Spleen (tissue), 11 donors: ENCODE data around the gene CREB3L2. TPM values are rescaled to one million over a fixed set of nuclear protein-coding genes. Genes with fewer than 3 reads are reported as not detected.

ENCODE experiments used
- DNase-seq: peaks from one replicate; pipeline ENCODE4 v3.0.0-alpha.2; 2020
- H3K27ac ChIP-seq, 8 donors: fragments of 200-600 bp; sonication (generic) in 7 of 8; 1 replicate in 4 of 8; 2 replicates in 4 of 8; pipeline versions ENCODE4 v1.5.0 to v1.8.0; 2016 to 2021; ENCODE audit warnings: inconsistent platforms in 4 of 8, mild to moderate bottlenecking in 4 of 8, moderate library complexity in 1 of 8
- H3K27me3 ChIP-seq, 7 donors: fragments of 200-600 bp; sonication (generic) in 6 of 7; replicated peaks in 1 of 7; 1 replicate in 4 of 7; 2 replicates in 3 of 7; pipeline versions ENCODE4 v1.5.0 to v1.8.0; 2016 to 2021; ENCODE audit warnings: inconsistent platforms in 3 of 7, mild to moderate bottlenecking in 1 of 7
- H3K36me3 ChIP-seq, 6 donors: fragments of 200-600 bp; sonication (generic) in 5 of 6; 1 replicate in 4 of 6; 2 replicates in 2 of 6; pipeline versions ENCODE4 v1.5.0 to v1.8.0; 2016 to 2021; ENCODE audit warnings: inconsistent platforms in 2 of 6
- H3K4me1 ChIP-seq, 6 donors: fragments of 200-600 bp; sonication (generic) in 5 of 6; 1 replicate in 3 of 6; 2 replicates in 3 of 6; pipeline versions ENCODE4 v1.5.0 to v1.8.0; 2016 to 2021; ENCODE audit warnings: inconsistent platforms in 3 of 6
- H3K4me3 ChIP-seq, 8 donors: fragments of 200-600 bp; sonication (generic) in 7 of 8; 1 replicate in 4 of 8; 2 replicates in 4 of 8; pipeline versions ENCODE4 v1.5.0 to v1.8.0; 2016 to 2021; ENCODE audit warnings: inconsistent platforms in 4 of 8, mild to moderate bottlenecking in 4 of 8, moderate library complexity in 2 of 8
- H3K9me3 ChIP-seq, 8 donors: fragments of 200-600 bp; sonication (generic) in 7 of 8; 1 replicate in 4 of 8; 2 replicates in 4 of 8; pipeline versions ENCODE4 v1.5.0 to v1.8.0; 2016 to 2021; ENCODE audit warnings: inconsistent platforms in 4 of 8
- CTCF ChIP-seq, 11 experiments: fragments of 200-600 bp in 7 of 11; fragments of 450-650 bp in 4 of 11; sonication (generic) in 4 of 11; IDR thresholded peaks in 8 of 11; conservative IDR thresholded peaks in 3 of 11; 1 replicate in 7 of 11; 2 replicates in 4 of 11; pipeline versions ENCODE4 v1.4.0 to v1.8.0; 2016 to 2021; ENCODE audit warnings: antibody characterized with exemption in 11 of 11, inconsistent platforms in 4 of 11, mild to moderate bottlenecking in 1 of 11
- POLR2A ChIP-seq, 3 donors: fragments of 450-650 bp; IDR thresholded peaks; one replicate each; pipeline ENCODE4 v1.5.1; 2017; ENCODE audit warnings: antibody characterized with exemption in 3 of 3, mild to moderate bottlenecking in 1 of 3
- POLR2AphosphoS5 ChIP-seq, 3 donors: sonication (generic); formaldehyde crosslinking; IDR thresholded peaks; one replicate each; pipeline ENCODE4 v1.5.1; 2017; ENCODE audit warnings: antibody characterized with exemption in 3 of 3
- WGBS, 5 donors: extraction: QIAGEN DNeasy Blood & Tissue Kit in 3 of 5; methylation state at CpG; one replicate each; pipeline versions ENCODE4 v1.1.5 to v1.1.7; 2013 to 2018; 5-methylcytosine and 5-hydroxymethylcytosine counted together
- intact Hi-C: fragments of 100-400 bp; cut with DNase I; formaldehyde crosslinking; loops from one replicate; pipeline ENCODE4 v1.15.0; 2023; ENCODE audit warnings: low total_unique reads
- polyA plus RNA-seq, 3 donors: library from polyadenylated mRNA; stranded (reverse); fragments of 200-250 nt; gene quantifications; one replicate each; pipeline ENCODE4 v1.2.1, GENCODE V29; 2013
- total RNA-seq, 7 donors: library from RNA; depleted of rRNA in 3 of 7; stranded (reverse); fragments of >200 nt in 3 of 7; fragmentation: NEBNext Ultra II Directional in 4 of 7; extraction: Animal tissue kit (Norgen Biotek cat#: 25700) in 4 of 7; gene quantifications; one replicate each; pipeline versions ENCODE4 v1.1.0 to v1.2.1, GENCODE V29; 2016 to 2021
- donor health status: healthy with polysubstance abuse.
- donor health status: DM: no; HTN: no; CAD: no; lungs with moderate emphysema.
- donor health status: DM: no; HTN: no; CAD: no.
- donor health status: Bipolar disorder and iron deficiency.
- donor health status: healthy.
- donor health status: DM: no; HTN: no; CAD: no.
- donor health status: DM: yes; HTN: yes; CAD: no.

The CREB3L2 gene
- total and polyA plus RNA-seq, 10 donors, result 3.5 to 68.4 (median 42.4) TPM

DNA sequence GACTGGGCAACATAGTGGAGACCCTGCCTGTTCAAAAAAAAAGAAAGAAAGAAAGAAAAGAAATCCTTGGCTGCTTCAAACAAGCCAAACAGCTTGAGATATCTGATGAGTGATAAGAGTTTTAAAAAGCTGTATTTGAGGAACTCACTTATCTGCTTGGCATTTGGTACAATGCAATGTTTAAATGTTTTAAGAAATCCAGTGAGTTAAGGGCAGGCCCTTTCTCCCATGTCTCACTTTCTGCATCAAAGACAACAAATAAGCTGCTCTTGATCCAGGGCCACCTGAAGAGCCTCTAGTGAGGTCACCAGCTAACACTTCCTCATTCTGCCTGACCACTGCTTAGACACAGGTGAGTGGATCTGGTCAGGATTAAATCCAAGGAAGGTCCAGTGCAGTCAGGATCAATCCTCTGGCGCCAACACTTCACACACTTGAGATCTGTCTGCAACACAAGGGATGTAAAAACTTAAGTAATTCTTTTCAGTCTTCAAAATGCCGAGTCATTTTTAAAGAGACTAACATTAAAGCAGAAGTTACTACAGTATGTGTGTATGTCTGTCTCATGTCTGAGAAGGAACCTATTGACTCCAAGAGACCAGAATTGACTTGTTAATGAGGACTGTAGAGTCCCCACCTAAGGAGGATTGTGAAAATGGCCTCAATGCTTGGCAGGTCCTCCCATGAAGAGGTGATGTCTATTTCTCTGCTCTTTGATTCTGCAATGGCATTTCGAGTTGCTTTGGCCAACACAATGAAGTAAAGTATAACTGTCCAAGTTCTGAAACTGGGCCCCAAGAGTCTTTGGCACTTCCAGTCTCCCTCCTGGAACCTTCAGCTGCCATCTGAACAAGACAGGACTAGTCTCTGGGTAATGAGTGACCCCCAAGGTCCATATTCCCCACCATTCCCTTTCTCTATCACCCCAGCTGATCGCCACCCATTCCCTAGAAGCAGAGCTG is 43.1 kb downstream of the CREB3L2 start:
- Histone ChIP-seq H3K4me3 (no peak overlapping the region), H3K27me3 (no peaks in the 10 kb centered on the region), H3K9me3 (no peaks in the 10 kb centered on the region), H3K4me1 (peaks cover 0 to 37% (median 8%) of the 10 kb centered on the region in 6 donors), H3K36me3 (peaks cover 0 to 12% (median 0%) of the 10 kb centered on the region in 6 donors), H3K27ac (peak overlapping the region in 3 of 8 donors; percentile 34 to 59 (median 36))
- 61 to 78% (median 73%) methylated on average over 4 of the region's 4 CpGs for WGBS, 5 donors
- intact Hi-C loops, result no loop called here
- no peak for TF ChIP-seq POLR2AphosphoS5 (IDR thresholded peaks at IDR 0.05)
- TF ChIP-seq CTCF (IDR thresholded peaks at IDR 0.05 in 8 of 11, conservative IDR thresholded peaks at IDR 0.05 in 3 of 11), result no peak
- TF ChIP-seq POLR2A (IDR thresholded peaks at IDR 0.05), result no peak
- no peak for DNase-seq

DNA sequence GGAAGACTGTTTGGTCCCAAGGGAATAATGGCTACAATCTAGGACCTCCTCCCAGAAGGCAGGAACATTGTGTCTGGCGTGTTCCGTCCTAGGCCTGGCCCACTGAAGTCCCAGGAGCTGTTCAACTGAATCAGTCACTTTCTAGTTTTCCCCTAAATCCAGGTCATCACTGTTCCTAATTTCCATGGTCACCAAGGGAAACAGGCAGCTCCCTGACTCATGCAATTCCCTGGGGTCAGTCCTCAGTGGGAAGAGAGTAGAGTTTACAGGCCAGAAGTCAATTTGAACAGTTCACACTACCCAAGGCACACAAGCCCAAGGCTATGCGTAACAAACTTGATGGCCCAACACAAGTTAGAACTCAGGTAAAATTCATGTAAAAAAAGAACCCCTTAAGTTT is 44.0 kb downstream of the CREB3L2 start:
- DNase-seq, result no peak
- WGBS, 5 donors, result 89 to 96% (median 95%) methylated on average over 3 of the region's 3 CpGs
- peaks cover 0 to 12% (median 0%) of the 10 kb centered on the region in 6 donors for H3K36me3 ChIP-seq
- no peak overlapping the region for H3K27ac ChIP-seq
- intact Hi-C loops, result no loop called here
- no peak for TF ChIP-seq POLR2A (IDR thresholded peaks at IDR 0.05)
- TF ChIP-seq CTCF (IDR thresholded peaks at IDR 0.05 in 8 of 11, conservative IDR thresholded peaks at IDR 0.05 in 3 of 11), result no peak
- no peak for TF ChIP-seq POLR2AphosphoS5 (IDR thresholded peaks at IDR 0.05)
- no peak overlapping the region for H3K4me3 ChIP-seq
- peaks cover 0 to 42% (median 10%) of the 10 kb centered on the region in 6 donors for H3K4me1 ChIP-seq
- H3K9me3 ChIP-seq, result no peaks in the 10 kb centered on the region
- H3K27me3 ChIP-seq, result no peaks in the 10 kb centered on the region

DNA sequence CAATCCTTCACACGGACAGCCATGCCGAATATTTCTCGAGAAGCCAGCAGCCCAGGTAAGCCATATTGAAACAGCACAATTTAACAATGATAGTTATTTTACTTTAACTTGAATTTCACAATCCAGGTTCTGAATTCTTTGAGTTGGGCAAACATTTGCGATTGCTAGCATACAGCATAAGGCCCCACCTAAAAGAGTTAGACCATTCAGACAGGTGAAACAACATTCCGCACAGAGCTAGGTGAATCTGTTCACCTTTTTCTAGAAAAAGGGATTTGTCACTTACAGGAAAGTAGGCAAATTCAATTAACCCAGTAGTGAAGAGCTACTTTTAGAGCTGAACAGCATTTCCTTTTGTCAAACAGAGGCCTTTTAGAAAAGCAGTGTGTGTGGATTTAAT is 45.3 kb downstream of the CREB3L2 start:
- no peak for DNase-seq
- Histone ChIP-seq H3K4me3 (no peak overlapping the region), H3K4me1 (peaks cover 0 to 35% (median 10%) of the 10 kb centered on the region in 6 donors), H3K9me3 (no peaks in the 10 kb centered on the region), H3K36me3 (peaks cover 0 to 12% (median 0%) of the 10 kb centered on the region in 6 donors), H3K27ac (no peak overlapping the region), H3K27me3 (no peaks in the 10 kb centered on the region)
- 94 to 97% (median 96%) methylated on average over 5 of the region's 5 CpGs for WGBS, 5 donors
- no peak for TF ChIP-seq CTCF (IDR thresholded peaks at IDR 0.05 in 8 of 11, conservative IDR thresholded peaks at IDR 0.05 in 3 of 11)
- intact Hi-C loops, result no loop called here

DNA sequence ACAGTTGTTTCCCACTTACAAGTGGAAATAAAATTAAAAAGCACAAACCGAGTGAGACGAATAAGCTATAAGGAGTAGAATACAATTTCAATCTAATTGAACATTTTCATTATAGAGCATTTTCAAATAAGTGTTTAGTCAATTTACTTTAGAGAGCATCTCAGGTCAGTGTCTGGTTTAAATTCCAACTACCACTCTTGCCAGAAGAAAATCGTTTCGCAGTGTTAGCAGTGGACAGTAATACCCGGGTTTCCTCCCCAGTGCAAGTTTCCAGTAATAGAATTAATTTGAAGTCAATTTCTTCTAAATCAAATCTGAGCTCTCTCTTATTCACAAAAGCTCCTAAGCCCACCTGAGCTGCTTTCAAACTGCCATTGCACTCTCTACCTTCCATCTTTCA is 45.7 kb downstream of the CREB3L2 start:
- H3K27ac ChIP-seq, result no peak overlapping the region
- H3K4me1 ChIP-seq, result peaks cover 0 to 35% (median 10%) of the 10 kb centered on the region in 6 donors
- no peaks in the 10 kb centered on the region for H3K9me3 ChIP-seq
- H3K27me3 ChIP-seq, result no peaks in the 10 kb centered on the region
- no peak overlapping the region for H3K4me3 ChIP-seq
- H3K36me3 ChIP-seq, result peaks cover 0 to 12% (median 0%) of the 10 kb centered on the region in 6 donors
- WGBS, 5 donors, result 89 to 94% (median 90%) methylated on average over 5 of the region's 5 CpGs
- intact Hi-C loops, result no loop called here
- TF ChIP-seq POLR2AphosphoS5 (IDR thresholded peaks at IDR 0.05), result no peak
- TF ChIP-seq POLR2A (IDR thresholded peaks at IDR 0.05), result no peak
- no peak for TF ChIP-seq CTCF (IDR thresholded peaks at IDR 0.05 in 8 of 11, conservative IDR thresholded peaks at IDR 0.05 in 3 of 11)
- no peak for DNase-seq
